Brain microvascular endothelial cell (primary cell): ENCODE data around the gene TENM3.

ENCODE experiments used
- DNase-seq: peaks from one replicate; pipeline ENCODE4 v3.0.0-alpha.2; 2020
- H3K27ac ChIP-seq: fragments of 250-450 bp; sonication (Bioruptor Pico); 2 replicates; pipeline ENCODE4 v1.5.1; 2020; ENCODE audit warnings: mild to moderate bottlenecking, moderate library complexity
- H3K27me3 ChIP-seq: fragments of 250-450 bp; sonication (Bioruptor Pico); replicated peaks from 2 replicates; pipeline ENCODE4 v1.5.1; 2020; ENCODE audit warnings: mild to moderate bottlenecking
- H3K36me3 ChIP-seq: fragments of 250-450 bp; sonication (Bioruptor Pico); replicated peaks from 2 replicates; pipeline ENCODE4 v1.5.1; 2020; ENCODE audit warnings: mild to moderate bottlenecking
- H3K4me3 ChIP-seq: 2 replicates; pipeline ENCODE4 v1.5.1; 2011; ENCODE audit warnings: low read depth, mild to moderate bottlenecking, control low read depth, low read length, moderate library complexity
- in situ Hi-C: cut with HindIII; loops from 2 replicates; pipeline ENCODE4 v1.10.0; 2017; ENCODE audit warnings: low sequenced_read_pairs, low pct_ligation_motif_present
- TF ChIP-seq, protein P1 (sequence below): IDR thresholded peaks from 2 replicates; pipeline ENCODE4 v1.5.1; 2011; ENCODE audit warnings: low read depth, mild to moderate bottlenecking, moderate library complexity, low read length, control low read depth, inconsistent platforms; ENCODE audit errors: missing control alignments

Gene TENM3

DNA sequence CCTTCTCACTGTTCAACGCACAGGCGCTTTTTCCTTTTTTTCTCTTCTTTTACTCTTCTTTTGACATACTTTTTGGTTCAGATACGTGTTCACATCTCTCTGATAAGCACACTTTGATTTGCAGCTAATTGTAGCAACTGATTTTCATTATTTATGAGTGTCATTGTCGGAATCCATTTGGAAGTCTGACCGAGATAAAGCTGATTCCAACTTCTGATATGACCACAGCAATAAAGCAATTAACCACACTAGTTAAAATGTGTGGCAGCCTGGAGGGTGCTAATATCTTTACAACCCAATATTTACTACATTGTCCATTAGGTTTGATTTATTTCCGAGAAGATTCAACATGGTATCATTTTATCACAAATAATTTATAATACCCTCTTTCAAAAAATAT, 101.8 kb downstream of the TENM3 start:
- in situ Hi-C loops, result no loop called here
- no peak overlapping the region for H3K4me3 ChIP-seq
- no peak for DNase-seq
- H3K27me3 ChIP-seq, result no peaks in the 10 kb centered on the region
- no peak overlapping the region for H3K27ac ChIP-seq
- no peaks in the 10 kb centered on the region for H3K36me3 ChIP-seq
- TF ChIP-seq, protein P1, sequence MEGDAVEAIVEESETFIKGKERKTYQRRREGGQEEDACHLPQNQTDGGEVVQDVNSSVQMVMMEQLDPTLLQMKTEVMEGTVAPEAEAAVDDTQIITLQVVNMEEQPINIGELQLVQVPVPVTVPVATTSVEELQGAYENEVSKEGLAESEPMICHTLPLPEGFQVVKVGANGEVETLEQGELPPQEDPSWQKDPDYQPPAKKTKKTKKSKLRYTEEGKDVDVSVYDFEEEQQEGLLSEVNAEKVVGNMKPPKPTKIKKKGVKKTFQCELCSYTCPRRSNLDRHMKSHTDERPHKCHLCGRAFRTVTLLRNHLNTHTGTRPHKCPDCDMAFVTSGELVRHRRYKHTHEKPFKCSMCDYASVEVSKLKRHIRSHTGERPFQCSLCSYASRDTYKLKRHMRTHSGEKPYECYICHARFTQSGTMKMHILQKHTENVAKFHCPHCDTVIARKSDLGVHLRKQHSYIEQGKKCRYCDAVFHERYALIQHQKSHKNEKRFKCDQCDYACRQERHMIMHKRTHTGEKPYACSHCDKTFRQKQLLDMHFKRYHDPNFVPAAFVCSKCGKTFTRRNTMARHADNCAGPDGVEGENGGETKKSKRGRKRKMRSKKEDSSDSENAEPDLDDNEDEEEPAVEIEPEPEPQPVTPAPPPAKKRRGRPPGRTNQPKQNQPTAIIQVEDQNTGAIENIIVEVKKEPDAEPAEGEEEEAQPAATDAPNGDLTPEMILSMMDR, result no peak

- no peaks in the 10 kb centered on the region for H3K27me3 ChIP-seq
- no peak for DNase-seq
- H3K27ac ChIP-seq, result no peak overlapping the region
- TF ChIP-seq, protein P1, result no peak
- in situ Hi-C loops, result no loop called here
- no peaks in the 10 kb centered on the region for H3K36me3 ChIP-seq
- H3K4me3 ChIP-seq, result no peak overlapping the region
These were observed 103.0 kb downstream of the TENM3 start for GRCh38 chr4:182346250-182346649.

GRCh38 chr4:182346675-182347375, 103.6 kb downstream of the TENM3 start:
- H3K36me3 ChIP-seq, result no peaks in the 10 kb centered on the region
- in situ Hi-C loops, result no loop called here
- TF ChIP-seq, protein P1, result no peak
- DNase-seq, result no peak
- H3K4me3 ChIP-seq, result no peak overlapping the region
- H3K27ac ChIP-seq, result no peak overlapping the region
- H3K27me3 ChIP-seq, result no peaks in the 10 kb centered on the region

- H3K36me3 ChIP-seq, result no peaks in the 10 kb centered on the region
- TF ChIP-seq, protein P1, result no peak
These were observed 105.7 kb downstream of the TENM3 start for GRCh38 chr4:182348779-182349326.

GRCh38 chr4:182350041-182350440, 106.8 kb downstream of the TENM3 start:
- Histone ChIP-seq H3K27me3 (no peaks in the 10 kb centered on the region), H3K36me3 (no peaks in the 10 kb centered on the region), H3K4me3 (no peak overlapping the region), H3K27ac (no peak overlapping the region)
- in situ Hi-C loops, result no loop called here
- TF ChIP-seq, protein P1, result no peak
- DNase-seq, result no peak

More at GRCh38 chr4:182348779-182349326, 105.7 kb downstream of the TENM3 start:
- DNase-seq, result no peak
- no peaks in the 10 kb centered on the region for H3K27me3 ChIP-seq
- H3K4me3 ChIP-seq, result no peak overlapping the region
- H3K27ac ChIP-seq, result no peak overlapping the region
- in situ Hi-C loops, result no loop called here
